GM12878 (cell line): ENCODE data around the gene MUC13.

Experiments
- CTCF ChIP-seq, 3 experiments: IDR thresholded peaks in 2 of 3; conservative IDR thresholded peaks in 1 of 3; 2 replicates each; pipeline ENCODE4 v1.5.1; 2011; ENCODE audit warnings: low read depth in 3 of 3, low read length in 3 of 3, mild to moderate bottlenecking in 3 of 3, control low read depth in 2 of 3, moderate library complexity in 2 of 3, inconsistent platforms in 1 of 3, mixed read lengths in 1 of 3; ENCODE audit not compliant: control insufficient read depth in 2 of 3, insufficient read depth in 1 of 3; ENCODE audit errors: extremely low read depth in 1 of 3
- ELK1 ChIP-seq: IDR thresholded peaks from 2 replicates; pipeline ENCODE4 v1.6.1; 2012; ENCODE audit warnings: low read depth, low read length, improper control_type of control experiment
- HCFC1 ChIP-seq: fragments of 150-350 bp; IDR thresholded peaks from 2 replicates; pipeline ENCODE4 v1.6.1; 2014; ENCODE audit warnings: low read length
- KDM1A ChIP-seq: fragments of 200-600 bp; sonication (generic); IDR thresholded peaks from 2 replicates; pipeline ENCODE4 v1.6.1; 2016; ENCODE audit warnings: borderline replicate concordance
- RAD21 ChIP-seq: IDR thresholded peaks from 2 replicates; pipeline ENCODE4 v1.6.1; 2011; ENCODE audit warnings: mild to moderate bottlenecking, low read depth, low read length, moderate library complexity; ENCODE audit not compliant: insufficient read depth
- RAD51 ChIP-seq: fragments of 450-650 bp; IDR thresholded peaks from 2 replicates; pipeline ENCODE4 v1.6.1; 2016; ENCODE audit warnings: moderate library complexity, mild to moderate bottlenecking, inconsistent platforms
- RCOR1 ChIP-seq: conservative IDR thresholded peaks from 2 replicates; pipeline ENCODE4 v1.6.1; 2012; ENCODE audit warnings: low read depth, low read length, improper control_type of control experiment
- USF1 ChIP-seq: IDR thresholded peaks from 2 replicates; pipeline ENCODE4 v1.6.1; 2011; ENCODE audit warnings: borderline replicate concordance, low read depth, mild to moderate bottlenecking, moderate library complexity, mixed read lengths, low read length; ENCODE audit not compliant: insufficient read depth; ENCODE audit errors: extremely low read length
- ZBTB40 ChIP-seq: fragments of 450-650 bp; IDR thresholded peaks from 2 replicates; pipeline ENCODE4 v1.6.1; 2016; ENCODE audit warnings: mild to moderate bottlenecking, moderate library complexity, borderline replicate concordance

GRCh38 chr3:124918524-124918923 is 16.0 kb downstream of the MUC13 start:
- no peak for TF ChIP-seq KDM1A
- no peak for TF ChIP-seq CTCF (IDR thresholded peaks at IDR 0.05 in 2 of 3, conservative IDR thresholded peaks at IDR 0.05 in 1 of 3; ENCODE audit: control insufficient read depth in 2 of 3, extremely low read depth in 1 of 3, insufficient read depth in 1 of 3, low read depth in 3 of 3, low read length in 3 of 3)
- no peak for TF ChIP-seq USF1
- TF ChIP-seq RAD21, result no peak
- no peak for TF ChIP-seq HCFC1
- no peak for TF ChIP-seq ELK1
- TF ChIP-seq ZBTB40, result no peak
- TF ChIP-seq RAD51, result no peak
- no peak for TF ChIP-seq RCOR1
